Measurements from ENCODE around the gene IFT80.

- TF ChIP-seq REST (IDR thresholded peaks at IDR 0.05; ENCODE audit: low read depth) (no peak), RAD21 (IDR thresholded peaks at IDR 0.05; ENCODE audit: low read depth) (no peak), EP300 (IDR thresholded peaks at IDR 0.05; ENCODE audit: borderline replicate concordance) (no peak), TEAD4 (IDR thresholded peaks at IDR 0.05) (no peak), TAF1 (IDR thresholded peaks at IDR 0.05; ENCODE audit: low read depth) (no peak), EGR1 (IDR thresholded peaks at IDR 0.05) (no peak), USF1 (IDR thresholded peaks at IDR 0.05) (no peak), CEBPB (IDR thresholded peaks at IDR 0.05) (no peak), YY1 (IDR thresholded peaks at IDR 0.05; ENCODE audit: low read depth) (no peak), CREB1 (IDR thresholded peaks at IDR 0.05; ENCODE audit: low read depth) (no peak), MAX (IDR thresholded peaks at IDR 0.05) (no peak; the same call in 1 of the 2 replicates), TCF12 (IDR thresholded peaks at IDR 0.05; ENCODE audit: low read depth) (no peak), NFIC (IDR thresholded peaks at IDR 0.05) (no peak), FOXM1 (IDR thresholded peaks at IDR 0.05; ENCODE audit: borderline replicate concordance, low read depth) (no peak)
Measured at GRCh38 chr3:160401291-160402095, 2.5 kb upstream of the IFT80 start.

Measured in Ishikawa (cell line).